HG03139 (cell line): ENCODE measurements around the gene MPPE1.

Experiments used
- ATAC-seq: cut with Tn5 transposase; IDR thresholded peaks from one replicate; pipeline ENCODE4 v1.9.1; 2021; ENCODE audit not compliant: unreplicated experiment

MPPE1 gene

DNA sequence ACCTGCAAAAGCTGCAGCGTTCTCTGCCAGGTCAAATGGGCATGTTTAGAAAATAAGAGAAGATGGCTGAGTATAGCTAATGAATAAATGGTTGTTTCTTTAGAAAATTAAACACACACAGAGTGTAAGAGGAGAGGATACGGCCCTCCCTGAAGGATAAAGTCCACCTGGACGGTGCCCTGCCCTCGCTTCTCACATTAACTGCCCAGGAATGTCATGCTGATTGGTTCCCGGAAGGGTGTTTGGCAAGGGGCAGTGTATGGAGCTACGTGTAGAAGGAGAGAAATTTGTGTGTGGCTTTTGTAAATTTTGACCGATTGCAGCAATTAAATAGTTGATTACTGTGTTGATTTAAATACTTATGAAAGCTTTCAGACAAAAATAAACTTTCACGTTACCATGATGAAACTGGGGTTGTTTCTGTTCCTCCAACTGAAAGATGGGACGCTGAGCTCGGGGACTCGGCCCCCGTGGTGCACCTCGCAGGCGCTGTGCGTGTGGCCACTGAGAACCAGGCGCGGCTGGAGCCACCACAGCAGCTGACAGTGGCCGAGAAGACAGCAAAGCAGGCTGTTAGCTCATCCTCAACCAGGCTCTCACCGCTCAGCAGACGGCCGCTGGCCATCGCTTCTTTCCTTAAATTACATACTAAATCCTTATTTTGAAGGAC is 22.7 kb downstream of the MPPE1 start:
- ATAC-seq: no peak

DNA sequence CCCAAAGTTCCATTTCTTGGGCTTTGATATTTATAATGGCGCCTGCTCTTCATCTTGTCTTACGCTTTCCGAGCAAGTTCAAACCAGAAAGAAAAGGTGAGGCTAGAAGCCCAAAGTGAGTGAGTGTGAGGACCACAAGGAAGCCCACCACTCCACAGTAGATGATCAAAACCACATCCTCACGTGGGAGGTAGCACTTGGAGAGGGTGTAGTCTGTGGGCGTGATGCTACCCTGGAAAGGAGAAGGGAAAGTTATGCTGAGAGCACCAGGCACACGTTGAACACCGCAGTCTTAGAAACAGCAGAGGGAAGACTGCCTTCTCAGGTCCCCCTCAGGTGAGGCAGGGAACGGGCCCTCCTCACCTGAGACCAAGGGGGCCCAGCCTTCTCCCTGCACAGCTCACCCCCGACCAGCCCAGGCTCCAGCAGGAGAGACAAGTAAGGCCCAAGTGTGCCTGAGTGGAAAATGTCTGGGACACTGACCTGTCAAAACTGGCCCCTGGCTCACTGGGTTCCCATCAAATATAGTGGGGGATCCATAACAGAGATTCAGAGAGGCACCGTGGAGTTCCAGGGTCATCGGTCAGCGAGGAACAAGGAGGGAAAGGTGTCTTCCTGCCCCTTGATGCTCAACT is 23.6 kb downstream of the MPPE1 start:
- ATAC-seq: no peak

DNA sequence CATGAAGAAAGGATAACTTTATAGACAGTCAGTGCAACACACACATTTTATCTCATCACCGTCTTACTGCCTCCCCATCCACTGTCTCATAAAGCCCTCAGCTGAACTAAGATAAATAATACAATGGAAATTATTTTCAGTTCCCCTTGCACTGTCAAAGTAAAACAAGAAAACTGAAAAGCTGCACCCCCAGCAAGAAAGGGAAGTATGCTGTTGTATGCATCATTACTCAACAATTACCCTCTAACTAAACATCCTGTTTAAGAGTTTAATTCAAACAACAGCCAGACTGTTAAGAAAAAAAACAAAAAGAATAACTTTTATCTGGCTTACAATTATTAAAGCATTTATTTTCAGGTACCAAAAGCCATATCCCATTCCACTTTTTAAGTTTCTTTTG is 25.0 kb downstream of the MPPE1 start:
- ATAC-seq: peak; percentile 64

DNA sequence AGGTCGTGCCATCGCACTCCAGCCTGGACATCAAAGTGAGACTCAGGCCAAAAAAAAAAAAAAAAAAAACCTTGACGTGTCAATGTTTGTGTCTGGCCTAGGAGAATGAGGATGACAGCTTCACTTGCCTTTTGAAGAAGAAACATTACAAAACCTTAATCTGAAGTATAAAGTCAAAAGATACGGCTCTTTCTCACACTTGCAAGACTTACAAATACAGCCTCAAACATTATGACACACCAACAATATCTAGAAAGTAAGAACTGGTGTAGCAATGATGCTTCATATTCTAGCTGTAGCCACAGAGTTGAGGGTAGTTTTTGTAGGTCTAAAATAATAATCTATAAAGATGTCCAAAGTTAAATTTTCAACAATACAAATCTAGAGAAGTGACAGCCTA is 25.5 kb downstream of the MPPE1 start:
- ATAC-seq: no peak

DNA sequence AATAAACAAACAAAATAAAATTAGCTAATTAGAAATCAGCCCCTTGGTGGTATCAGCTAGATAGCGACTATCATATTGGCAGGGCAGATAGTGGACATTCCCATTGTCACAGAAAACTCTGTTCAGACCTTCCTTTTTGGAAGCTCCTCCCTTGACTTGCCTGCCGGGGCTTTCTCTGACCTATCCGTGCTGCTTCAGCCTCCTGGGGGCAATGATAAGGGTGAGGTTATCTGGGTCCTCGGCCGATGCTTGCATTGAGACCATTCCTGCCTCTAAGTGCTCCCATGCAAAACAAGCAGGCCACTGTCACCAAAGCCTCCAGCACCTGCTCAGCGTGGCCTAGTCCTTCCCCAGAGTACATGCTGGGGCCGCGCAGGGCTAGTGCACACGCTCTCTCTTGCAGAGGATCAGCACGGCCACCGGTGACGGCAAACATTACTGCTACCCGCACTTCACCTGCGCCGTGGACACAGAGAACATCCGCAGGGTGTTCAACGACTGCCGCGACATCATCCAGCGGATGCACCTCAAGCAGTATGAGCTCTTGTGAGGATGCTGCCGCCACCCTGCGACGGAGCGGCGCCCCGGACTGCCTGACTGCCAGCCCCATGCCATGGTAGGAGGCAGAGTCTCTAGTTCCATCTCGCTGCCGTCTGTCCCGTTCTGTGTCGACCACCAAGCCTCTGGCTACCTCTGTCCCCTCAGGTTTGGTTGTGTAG is 27.4 kb downstream of the MPPE1 start:
- no peak for ATAC-seq

DNA sequence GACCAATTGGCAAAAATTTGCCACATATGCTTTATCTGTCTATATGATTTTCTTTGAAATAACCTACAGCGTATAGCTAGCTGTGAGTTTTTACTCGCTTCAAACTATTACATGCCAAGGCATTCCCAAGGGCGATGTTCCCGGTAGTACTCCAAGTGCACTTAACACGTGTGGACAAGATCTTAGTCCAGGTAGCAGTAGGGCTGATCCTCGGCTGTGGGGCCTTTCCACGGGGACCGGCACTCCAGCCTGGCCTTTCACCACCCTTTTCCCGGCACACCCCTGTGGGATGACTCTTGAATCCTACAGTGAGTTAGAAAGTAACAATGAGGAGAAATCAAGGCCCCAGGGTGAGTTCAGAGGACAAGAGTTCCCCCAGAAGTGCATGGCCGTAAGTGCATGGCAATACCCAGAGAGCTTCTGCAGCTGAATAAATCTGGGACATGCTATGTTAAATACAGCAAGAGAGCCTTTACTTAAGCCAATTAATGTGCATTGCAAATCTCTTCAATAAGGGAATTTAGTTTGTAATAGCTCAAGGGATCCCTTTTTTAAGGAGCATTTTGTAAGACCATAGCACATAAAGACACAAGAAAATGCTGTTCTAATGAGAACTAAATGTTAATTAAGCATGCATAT is 30.5 kb downstream of the MPPE1 start:
- no peak for ATAC-seq

DNA sequence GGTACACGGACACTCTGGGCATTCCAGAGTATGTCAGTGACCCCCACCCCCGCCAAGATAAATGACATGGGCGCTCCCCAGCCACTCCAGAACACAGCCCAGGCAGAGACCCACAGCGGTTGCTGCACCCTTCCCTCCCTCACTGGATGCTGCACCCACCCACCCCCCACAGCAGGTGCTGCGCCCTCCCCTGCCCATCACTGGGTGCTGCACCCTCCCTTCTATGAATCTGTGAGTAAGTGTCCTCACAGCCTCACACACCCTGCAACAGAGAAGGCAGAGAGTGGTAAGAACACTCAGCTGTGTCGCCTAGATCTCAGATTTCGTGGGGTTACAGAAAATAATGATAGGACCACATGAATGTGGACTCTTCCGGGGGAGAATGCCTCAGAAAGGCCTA is 33.4 kb downstream of the MPPE1 start:
- ATAC-seq: no peak

DNA sequence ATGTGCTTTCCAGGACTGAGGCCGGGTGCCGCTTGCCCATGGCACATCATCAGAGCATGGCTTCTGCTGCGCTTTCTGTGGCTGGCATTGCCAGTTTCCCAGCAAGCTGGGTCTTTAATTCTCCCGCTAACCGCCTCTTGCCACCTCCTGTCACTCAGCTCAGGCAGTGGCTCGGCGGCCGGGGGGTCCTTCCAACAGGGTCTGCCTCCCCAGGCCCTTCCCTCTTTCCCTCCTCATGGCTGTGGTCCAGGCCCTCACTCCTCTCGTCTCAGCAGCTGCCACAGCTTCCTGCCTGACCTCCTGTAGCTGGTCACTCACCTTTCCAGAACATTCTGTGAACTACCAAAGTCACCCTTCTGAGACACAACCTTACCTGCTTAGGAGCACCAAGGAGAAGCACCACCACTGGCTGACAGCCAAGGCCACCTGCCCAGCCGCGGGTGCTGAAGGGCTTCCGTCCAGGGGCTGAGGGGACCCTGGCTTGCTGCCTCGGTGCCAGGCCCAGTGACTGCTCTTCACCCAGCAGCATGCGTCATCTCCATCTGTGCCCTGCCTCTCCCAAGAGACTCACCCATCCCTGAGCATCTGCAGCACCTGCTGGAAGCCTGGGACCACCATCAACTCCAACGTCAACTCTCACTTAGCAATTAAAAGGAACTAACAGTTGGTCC is 34.3 kb downstream of the MPPE1 start:
- ATAC-seq: no peak

DNA sequence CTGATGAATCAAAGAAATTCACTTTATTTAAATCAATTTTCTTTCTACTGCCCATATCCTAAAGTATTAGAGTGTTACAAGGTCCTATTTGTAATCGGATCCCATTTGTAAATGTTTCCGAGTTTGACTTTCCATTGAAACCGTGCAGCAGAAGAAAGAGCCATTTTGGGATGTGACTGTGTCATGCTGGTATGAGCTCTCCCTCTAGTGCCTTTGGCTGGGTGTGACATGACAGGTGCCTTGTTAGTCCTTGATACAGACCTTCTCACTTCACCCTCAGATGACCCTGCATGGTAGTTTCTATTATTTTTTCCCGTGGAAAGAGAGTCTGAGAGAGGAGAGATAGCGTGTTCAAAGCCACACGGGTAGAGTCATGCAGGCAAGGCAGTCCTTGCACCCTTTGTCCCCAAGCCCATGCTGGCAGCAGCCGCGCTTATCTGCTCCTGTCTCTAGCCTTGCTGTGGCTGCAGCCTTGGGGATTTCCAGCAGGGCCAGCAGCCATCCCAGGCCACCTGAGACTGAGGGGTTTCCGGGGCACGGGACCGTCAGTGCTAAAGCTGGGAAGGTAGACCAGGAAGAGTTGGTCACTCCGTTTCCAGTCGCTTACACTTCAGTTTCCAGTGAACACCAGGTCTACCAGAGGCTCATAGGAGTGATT is 35.5 kb downstream of the MPPE1 start:
- no peak for ATAC-seq

DNA sequence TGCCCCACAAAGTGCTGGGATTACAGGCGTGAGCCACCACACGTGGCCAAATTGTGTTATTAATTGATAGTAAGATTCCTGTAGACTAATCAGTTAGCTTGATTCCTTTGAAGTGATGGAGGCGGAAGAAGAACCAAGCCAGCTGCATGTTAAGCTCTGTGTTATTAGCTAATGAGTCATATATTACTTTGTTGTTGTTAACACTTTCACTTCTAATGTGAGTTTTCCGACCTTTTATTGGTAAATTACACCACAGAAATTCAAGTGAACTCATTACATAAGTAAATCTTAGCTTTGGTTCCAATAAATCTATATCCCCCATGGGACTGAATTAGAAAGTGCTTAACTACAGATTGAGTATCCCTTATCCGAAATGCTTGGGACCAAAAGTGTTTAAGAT is 36.6 kb downstream of the MPPE1 start:
- no peak for ATAC-seq

DNA sequence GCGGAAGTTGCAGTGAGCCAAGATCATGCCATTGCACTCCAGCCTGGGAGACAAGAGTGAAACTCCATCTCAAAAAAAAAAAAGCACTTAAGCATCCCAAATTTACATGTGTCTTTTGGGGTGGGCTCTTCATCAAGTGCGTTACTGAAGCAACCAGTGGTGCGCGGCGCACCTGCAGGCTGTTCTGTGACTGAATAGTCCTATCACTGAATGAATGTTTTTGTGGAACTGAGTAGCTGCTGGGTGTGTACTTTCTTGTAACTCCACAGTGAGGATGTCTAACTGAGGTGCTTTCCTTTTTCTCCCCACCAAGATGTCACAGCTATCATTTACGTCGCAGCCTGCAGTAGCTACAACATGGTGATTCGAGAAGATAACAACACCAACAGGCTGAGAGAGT is 39.9 kb downstream of the MPPE1 start:
- no peak for ATAC-seq

DNA sequence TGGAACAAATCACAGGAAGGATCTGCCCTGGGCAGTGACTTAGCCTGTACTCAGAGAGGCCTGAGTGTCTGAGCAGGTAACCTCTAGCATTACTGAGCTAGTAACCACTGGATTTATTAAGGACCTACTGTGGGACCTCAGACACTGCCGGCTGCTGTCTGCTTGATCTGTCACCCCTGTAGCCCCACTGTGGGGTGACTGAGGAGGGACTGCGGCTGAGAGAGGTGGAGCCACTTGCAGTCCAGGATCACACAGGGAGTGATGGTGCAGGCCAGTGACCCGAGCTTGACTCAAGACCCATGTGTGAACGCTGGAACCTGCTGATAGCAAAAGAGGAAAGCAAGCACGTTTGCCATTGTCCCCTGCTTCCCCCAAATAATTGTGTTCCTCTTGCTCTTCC is 41.4 kb downstream of the MPPE1 start:
- ATAC-seq: no peak

DNA sequence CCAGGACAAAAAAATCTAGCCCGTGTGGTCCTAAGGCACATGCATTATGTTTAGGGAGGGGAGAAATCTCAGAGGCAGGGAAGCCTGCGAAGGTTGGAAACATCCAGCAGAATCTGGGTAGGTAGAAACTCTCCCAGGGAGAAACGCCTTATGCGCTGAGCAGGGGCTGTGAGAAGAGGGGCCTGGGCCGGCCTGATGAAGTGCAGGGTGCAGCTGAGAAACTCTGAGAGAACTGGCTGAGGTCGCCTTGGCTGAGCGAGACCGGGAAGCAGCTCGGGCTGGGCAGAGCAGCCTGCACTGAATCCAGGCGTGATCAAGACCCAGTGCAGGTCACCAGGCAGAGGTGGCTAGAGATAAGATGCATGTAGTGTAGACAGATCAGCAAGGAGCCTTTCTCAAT is 41.8 kb downstream of the MPPE1 start:
- ATAC-seq: no peak

DNA sequence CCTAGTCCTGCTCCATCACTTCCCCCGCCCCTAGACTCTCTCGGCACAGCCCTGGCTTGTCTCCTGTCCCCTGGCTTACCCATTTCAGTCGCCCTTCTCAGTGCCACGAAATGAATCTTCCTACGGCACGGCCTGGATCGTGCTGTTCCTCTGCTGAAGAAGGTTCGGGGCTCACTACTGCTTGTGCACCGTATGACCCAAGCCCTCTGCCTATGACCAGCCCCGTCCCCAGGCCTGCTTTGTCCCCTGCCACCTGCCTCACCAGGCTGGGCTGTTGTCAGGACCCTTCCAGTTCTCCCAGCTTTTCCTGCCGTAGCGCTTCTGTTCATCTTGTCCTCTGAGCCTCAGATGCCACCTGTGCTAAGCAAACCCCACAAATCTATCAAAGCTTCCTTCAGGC is 43.0 kb downstream of the MPPE1 start:
- no peak for ATAC-seq

DNA sequence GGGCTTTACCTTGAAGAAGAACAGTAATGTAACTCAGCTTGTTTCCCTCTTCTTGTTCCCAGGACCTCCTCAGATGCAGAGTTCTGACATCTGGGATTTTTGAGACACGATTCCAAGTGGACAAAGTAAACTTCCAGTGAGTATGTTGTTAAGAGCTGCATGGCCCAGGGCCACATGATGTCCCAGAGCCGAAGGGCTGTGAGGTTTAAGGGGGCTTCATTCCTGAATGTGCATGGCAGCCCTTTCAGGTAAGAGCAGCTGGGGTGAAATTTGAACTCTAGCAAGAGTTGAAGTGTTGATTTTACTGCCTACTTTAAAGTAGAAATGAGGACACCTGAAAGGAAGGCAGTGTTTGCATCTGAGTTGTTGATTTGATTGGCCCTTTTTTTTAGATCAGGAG is 43.6 kb downstream of the MPPE1 start:
- no peak for ATAC-seq

DNA sequence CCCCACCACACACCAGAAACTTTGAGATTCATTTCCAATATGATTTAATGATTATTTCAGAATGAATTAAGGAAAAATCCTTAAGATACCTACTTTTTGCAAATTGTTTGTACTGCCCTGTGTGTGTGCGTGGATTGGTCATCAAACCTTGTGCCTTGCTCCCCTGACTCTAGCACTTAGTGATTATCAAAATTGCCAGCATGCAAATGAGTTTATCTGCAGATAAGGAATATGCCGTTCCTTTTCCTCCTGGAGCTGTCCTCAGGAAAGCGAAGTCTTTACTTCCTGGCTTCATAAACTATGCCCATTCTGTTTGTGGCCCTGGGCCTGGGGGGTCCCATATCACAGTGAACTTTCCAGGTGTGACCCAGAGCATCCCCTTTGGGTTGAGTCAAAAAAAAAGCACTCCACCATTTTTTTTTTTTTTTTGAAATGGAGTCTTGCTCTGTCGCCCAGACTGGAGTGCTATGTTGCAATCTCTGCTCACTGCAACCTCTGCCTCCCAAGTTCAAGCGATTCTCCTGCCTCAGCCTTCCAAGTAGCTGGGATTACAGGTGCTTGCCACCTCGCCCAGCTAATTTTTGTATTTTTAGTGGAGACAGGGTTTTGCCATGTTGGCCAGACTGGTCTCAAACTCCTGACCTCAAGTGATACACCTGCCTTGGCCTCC is 45.5 kb downstream of the MPPE1 start:
- ATAC-seq: no peak

DNA sequence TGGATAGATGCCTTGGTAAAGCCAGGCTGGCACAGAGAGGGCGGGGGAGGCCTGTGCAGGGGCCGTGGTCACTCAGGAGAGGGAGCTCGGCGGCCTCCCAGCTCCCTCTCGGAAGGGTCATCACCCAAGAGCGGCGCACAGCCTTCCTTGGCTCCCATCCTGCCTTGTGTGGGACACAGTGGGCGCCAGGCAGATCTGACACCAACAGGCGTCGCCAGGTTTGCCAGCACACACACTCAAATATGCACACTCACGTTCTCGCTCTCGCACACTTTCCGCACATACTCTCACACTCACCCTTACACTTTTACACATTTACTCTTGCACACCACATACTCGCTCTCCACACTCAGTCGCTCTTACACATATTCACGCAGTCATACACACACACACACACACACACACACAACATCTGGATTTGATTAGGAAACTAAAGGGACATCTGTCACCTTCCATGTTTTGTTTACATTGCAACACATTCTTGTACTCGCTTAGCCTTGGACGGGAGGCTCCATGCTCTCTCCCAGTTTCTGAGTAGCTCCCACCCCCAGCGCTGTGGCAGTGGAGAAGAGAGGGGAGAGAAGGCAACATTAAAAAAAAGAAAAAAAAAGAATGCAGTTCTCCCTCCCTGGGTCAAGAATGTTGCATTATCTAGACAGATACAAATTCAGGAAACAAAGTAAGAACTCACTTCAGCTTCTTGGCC is 46.4 kb downstream of the MPPE1 start:
- ATAC-seq: no peak

DNA sequence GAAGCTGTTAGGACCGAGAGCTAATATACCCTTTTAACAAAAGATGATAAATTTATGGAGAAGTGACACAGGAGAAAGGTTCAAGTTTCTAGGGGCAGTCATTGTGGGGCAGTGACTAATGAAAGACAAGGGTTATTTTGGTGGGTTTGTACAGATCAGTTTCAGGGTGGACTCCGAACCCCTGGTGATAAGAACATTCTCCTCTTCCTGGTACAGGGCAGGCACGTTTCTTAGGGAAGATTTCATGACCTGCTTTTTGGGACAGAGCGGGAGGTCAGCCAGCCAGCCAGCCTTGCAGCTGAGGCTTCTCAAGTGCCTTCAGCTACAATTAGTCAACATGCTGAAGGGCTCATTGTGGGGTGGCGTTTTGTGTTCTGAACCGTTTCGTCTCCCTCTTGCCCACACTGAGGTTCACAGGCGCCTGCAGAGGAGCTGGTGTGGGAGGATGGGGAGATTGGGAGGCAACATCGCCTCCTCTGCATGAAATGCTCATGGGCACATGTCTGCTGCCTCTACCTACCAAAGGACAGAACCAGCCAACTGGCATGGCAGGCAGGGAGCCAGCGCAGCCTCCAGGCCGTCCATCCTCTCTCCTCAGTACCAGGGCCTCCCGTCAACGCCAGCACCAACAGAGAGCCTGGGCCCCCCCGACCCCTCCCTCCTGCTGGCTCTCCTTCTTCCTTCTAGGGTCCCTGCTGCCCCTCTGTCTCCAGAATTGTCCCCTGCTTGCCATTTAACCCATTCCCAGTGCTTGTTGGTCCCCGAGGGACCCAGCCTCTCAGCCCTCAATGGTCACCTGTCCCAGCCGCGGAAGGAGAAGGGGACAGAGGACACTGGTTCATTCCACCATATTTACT is 47.3 kb downstream of the MPPE1 start:
- ATAC-seq: no peak

DNA sequence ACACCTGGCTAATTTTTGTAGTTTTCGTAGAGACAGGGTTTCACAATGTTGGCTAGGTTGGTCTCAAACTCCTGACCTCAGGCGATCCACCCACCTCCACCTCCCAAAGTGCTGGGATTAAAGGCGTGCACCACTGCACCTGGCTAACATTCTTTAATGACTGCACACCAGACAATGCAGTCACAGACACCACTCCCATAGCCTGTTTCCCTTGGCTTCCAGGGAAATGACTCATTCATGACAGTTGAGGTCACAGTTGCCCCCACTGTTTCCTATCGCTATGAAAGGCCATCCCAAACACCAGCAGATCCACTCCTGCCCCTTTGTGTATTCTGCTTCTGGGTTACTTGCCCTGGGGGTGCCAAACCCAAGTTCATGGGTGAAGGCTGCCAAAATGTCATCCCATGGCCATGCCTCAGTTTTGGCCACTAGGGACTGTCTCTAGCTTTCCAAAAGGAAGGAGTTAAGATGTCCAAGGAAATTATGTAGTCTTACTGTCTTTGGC is 48.2 kb downstream of the MPPE1 start:
- ATAC-seq: no peak
